Measurements from ENCODE around the gene MON1A.

DNA sequence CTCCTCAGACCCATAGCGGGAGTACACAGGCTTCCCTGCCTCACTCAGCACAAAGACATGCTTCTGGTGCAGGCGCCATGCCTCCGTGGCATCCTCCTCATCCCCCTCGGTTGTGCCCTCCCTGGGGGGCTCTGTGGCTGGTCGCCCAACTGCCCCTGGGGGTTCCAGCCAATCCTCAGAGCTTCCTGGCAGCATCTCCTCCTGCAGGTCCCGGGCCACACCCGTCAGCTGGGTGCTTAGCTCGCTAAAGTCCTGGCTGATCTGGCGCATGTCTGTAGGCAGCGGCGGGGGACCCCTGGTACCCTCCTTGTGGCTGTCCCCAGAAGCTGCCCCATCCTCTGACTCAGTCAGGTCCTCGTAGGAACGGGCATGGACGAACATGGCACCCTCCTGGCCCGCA is 18.0 kb downstream of the MON1A start:
- TF ChIP-seq POLR2A (IDR thresholded peaks at IDR 0.05; ENCODE audit: low read length) (no peak), GATA1 (IDR thresholded peaks at IDR 0.05; ENCODE audit: low read depth, low read length) (no peak)
